CD14-positive monocyte (primary cell): Measurements from ENCODE around the gene RPS19. TPM values are rescaled to one million over a fixed set of nuclear protein-coding genes. Genes with fewer than 3 reads are reported as not detected.
A peak's percentile ranks its signal among the peaks of the same experiment; 100 is the strongest.

Experiments used
- DNase-seq, 3 donors: peaks; one replicate each; pipeline ENCODE4 v3.0.0-alpha.2; 2011 to 2022
- H2AFZ ChIP-seq: 2 replicates; pipeline ENCODE4 v1.6.0; 2012; ENCODE audit warnings: mild to moderate bottlenecking, low read depth, low read length, inconsistent platforms; ENCODE audit not compliant: insufficient read depth, poor library complexity, severe bottlenecking
- H3K27ac ChIP-seq, 2 donors: 1 replicate in 1 of 2; 2 replicates in 1 of 2; pipeline ENCODE4 v1.5.1; 2012 to 2013; ENCODE audit warnings: low read length in 2 of 2, control low read depth in 1 of 2, inconsistent platforms in 1 of 2, low read depth in 1 of 2, mild to moderate bottlenecking in 1 of 2
- H3K27me3 ChIP-seq, 2 donors: one replicate each; pipeline versions ENCODE4 v1.6.0 to v1.6.1; 2011 to 2013; ENCODE audit warnings: low read length in 2 of 2; ENCODE audit not compliant: control insufficient read depth in 2 of 2, insufficient read depth in 2 of 2
- H3K36me3 ChIP-seq, 2 donors: replicated peaks in 1 of 2; 1 replicate in 1 of 2; 2 replicates in 1 of 2; pipeline versions ENCODE4 v1.5.1 to v1.6.1; 2012 to 2013; ENCODE audit warnings: low read length in 2 of 2, control low read depth in 1 of 2, inconsistent platforms in 1 of 2, mild to moderate bottlenecking in 1 of 2; ENCODE audit not compliant: insufficient read depth in 2 of 2, control insufficient read depth in 1 of 2
- H3K4me1 ChIP-seq, 2 donors: 1 replicate in 1 of 2; 2 replicates in 1 of 2; pipeline versions ENCODE4 v1.5.1 to v1.6.1; 2012 to 2013; ENCODE audit warnings: low read length in 2 of 2, control low read depth in 1 of 2, inconsistent platforms in 1 of 2, mild to moderate bottlenecking in 1 of 2, moderate library complexity in 1 of 2; ENCODE audit not compliant: insufficient read depth in 2 of 2, control insufficient read depth in 1 of 2
- H3K4me2 ChIP-seq: replicated peaks from 2 replicates; pipeline ENCODE3; 2012; ENCODE audit warnings: low read length, moderate library complexity, mild to moderate bottlenecking; ENCODE audit not compliant: poor library complexity, severe bottlenecking; ENCODE audit errors: extremely low read depth
- H3K4me3 ChIP-seq, 3 experiments: fragments of 200-600 bp in 1 of 3; sonication (generic) in 1 of 3; replicated peaks in 1 of 3; 1 replicate in 2 of 3; 2 replicates in 1 of 3; pipeline ENCODE4 v1.5.1; 2011 to 2013; ENCODE audit warnings: low read length in 3 of 3, mild to moderate bottlenecking in 3 of 3, control low read depth in 2 of 3, low read depth in 2 of 3, inconsistent platforms in 1 of 3, moderate library complexity in 1 of 3
- H3K79me2 ChIP-seq: 2 replicates; pipeline ENCODE4 v1.6.0; 2012; ENCODE audit warnings: mild to moderate bottlenecking, control low read depth, inconsistent platforms, low read length, moderate library complexity; ENCODE audit not compliant: insufficient read depth
- H3K9ac ChIP-seq: 2 replicates; pipeline ENCODE4 v1.6.0; 2017; ENCODE audit warnings: low read length, mild to moderate bottlenecking; ENCODE audit not compliant: insufficient read depth, poor library complexity, severe bottlenecking
- H3K9me3 ChIP-seq, 2 donors: replicated peaks in 1 of 2; 1 replicate in 1 of 2; 2 replicates in 1 of 2; pipeline versions ENCODE4 v1.5.1 to v1.6.1; 2012 to 2013; ENCODE audit warnings: low read length in 2 of 2, control low read depth in 1 of 2; ENCODE audit not compliant: control insufficient read depth in 1 of 2, insufficient read depth in 1 of 2
- H4K20me1 ChIP-seq: 2 replicates; pipeline ENCODE4 v1.6.0; 2012; ENCODE audit warnings: mild to moderate bottlenecking, low read length, control low read depth, moderate library complexity; ENCODE audit not compliant: insufficient read depth
- H3K27ac Mint-ChIP-seq, 7 donors: one replicate each; pipeline ENCODE4 v1.8.0; 2020; ENCODE audit warnings: mild to moderate bottlenecking in 7 of 7, mixed read lengths in 7 of 7, moderate library complexity in 6 of 7, inconsistent platforms in 2 of 7
- H3K27me3 Mint-ChIP-seq, 3 donors: one replicate each; pipeline ENCODE4 v1.8.0; 2021 to 2022; ENCODE audit warnings: low read depth in 3 of 3, mild to moderate bottlenecking in 3 of 3, mixed read lengths in 3 of 3, moderate library complexity in 3 of 3, inconsistent platforms in 1 of 3
- H3K36me3 Mint-ChIP-seq, 2 donors: one replicate each; pipeline ENCODE4 v1.8.0; 2020; ENCODE audit warnings: mixed read lengths in 2 of 2, inconsistent platforms in 1 of 2, mild to moderate bottlenecking in 1 of 2
- H3K4me1 Mint-ChIP-seq: one replicate; pipeline ENCODE4 v1.8.0; 2020; ENCODE audit warnings: mild to moderate bottlenecking, mixed read lengths
- H3K4me3 Mint-ChIP-seq, 2 donors: one replicate each; pipeline ENCODE4 v1.8.0; 2020; ENCODE audit warnings: mild to moderate bottlenecking in 2 of 2, mixed read lengths in 2 of 2, moderate library complexity in 1 of 2
- H3K9me3 Mint-ChIP-seq, 7 donors: one replicate each; pipeline ENCODE4 v1.8.0; 2020 to 2022; ENCODE audit warnings: mixed read lengths in 7 of 7, mild to moderate bottlenecking in 6 of 7, moderate library complexity in 6 of 7, inconsistent platforms in 2 of 7
- WGBS: methylation state at CpG from one replicate; pipeline ENCODE4 v1.1.5; 2013; ENCODE audit warnings: missing lambda C conversion rate; ENCODE audit not compliant: insufficient coverage; 5-methylcytosine and 5-hydroxymethylcytosine counted together
- intact Hi-C, 2 donors: fragments of 100-400 bp; cut with micrococcal nuclease; formaldehyde crosslinking; loops; one replicate each; pipeline versions ENCODE4 v1.15.0 to v1.15.1; 2023
- polyA plus RNA-seq, 3 donors: library from polyadenylated mRNA; depleted of rRNA in 1 of 3; unstranded in 2 of 3; stranded (reverse) in 1 of 3; fragments of 300-500 nt in 2 of 3; fragments of >200 nt in 1 of 3; fragmentation: Illumina TruSeq in 2 of 3; gene quantifications; 1 replicate in 2 of 3; 2 replicates in 1 of 3; pipeline ENCODE4 v1.2.3, GENCODE V29; 2012 to 2021
- TF ChIP-seq, protein P1 (sequence below): fragments of 200-600 bp; IDR thresholded peaks from one replicate; pipeline ENCODE4 v1.8.0; 2022; ENCODE audit warnings: antibody characterized with exemption, mild to moderate bottlenecking

RPS19 gene
- polyA plus RNA-seq, 3 donors = 1,234 to 2,117 (median 1,424) TPM

DNA sequence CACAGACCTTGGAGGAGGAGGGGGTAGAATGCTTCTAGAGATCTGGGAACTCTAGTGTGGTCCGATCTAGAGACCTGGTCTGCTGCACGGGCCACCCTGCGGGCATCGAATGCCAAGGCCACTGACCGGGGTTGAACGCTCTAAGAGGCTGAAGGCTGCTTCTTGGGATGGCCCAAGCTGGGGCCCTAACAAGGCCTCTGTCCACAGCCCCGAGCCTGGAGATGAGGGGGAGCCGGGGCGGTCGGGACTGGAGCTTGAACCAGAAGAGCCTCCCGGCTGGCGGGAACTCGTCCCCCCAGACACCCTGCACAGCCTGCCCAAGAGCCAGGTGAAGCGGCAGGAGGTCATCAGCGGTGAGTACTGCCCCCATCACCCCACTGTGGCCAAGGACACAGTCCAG is 38.2 kb downstream of the RPS19 start:
- Histone ChIP-seq H3K27me3 (no peaks in the 10 kb centered on the region), H3K4me1 (no peaks in the 10 kb centered on the region), H2AFZ (no peak overlapping the region), H4K20me1 (peaks cover 98% of the 10 kb centered on the region), H3K4me2 (no peak overlapping the region), H3K9me3 (no peaks in the 10 kb centered on the region), H3K27ac (no peak overlapping the region), H3K36me3 (peaks cover 85 to 93% of the 10 kb centered on the region in 2 donors), H3K4me3 (no peak overlapping the region), H3K79me2 (peaks cover 27% of the 10 kb centered on the region), H3K9ac (no peak overlapping the region)
- H3K27me3 Mint-ChIP-seq = peaks cover 0 to 2% (median 2%) of the 10 kb centered on the region in 3 donors
- TF ChIP-seq, protein P1, sequence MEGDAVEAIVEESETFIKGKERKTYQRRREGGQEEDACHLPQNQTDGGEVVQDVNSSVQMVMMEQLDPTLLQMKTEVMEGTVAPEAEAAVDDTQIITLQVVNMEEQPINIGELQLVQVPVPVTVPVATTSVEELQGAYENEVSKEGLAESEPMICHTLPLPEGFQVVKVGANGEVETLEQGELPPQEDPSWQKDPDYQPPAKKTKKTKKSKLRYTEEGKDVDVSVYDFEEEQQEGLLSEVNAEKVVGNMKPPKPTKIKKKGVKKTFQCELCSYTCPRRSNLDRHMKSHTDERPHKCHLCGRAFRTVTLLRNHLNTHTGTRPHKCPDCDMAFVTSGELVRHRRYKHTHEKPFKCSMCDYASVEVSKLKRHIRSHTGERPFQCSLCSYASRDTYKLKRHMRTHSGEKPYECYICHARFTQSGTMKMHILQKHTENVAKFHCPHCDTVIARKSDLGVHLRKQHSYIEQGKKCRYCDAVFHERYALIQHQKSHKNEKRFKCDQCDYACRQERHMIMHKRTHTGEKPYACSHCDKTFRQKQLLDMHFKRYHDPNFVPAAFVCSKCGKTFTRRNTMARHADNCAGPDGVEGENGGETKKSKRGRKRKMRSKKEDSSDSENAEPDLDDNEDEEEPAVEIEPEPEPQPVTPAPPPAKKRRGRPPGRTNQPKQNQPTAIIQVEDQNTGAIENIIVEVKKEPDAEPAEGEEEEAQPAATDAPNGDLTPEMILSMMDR = no peak
- peaks cover 70 to 90% of the 10 kb centered on the region in 2 donors for H3K36me3 Mint-ChIP-seq
- no peak for DNase-seq
- 99% methylated on average over 15 of the region's 15 CpGs for WGBS
- H3K9me3 Mint-ChIP-seq = peaks cover 0 to 2% (median 0%) of the 10 kb centered on the region in 7 donors
- peak overlapping the region in 1 of 7 donors; percentile 23 for H3K27ac Mint-ChIP-seq
- no peak overlapping the region for H3K4me3 Mint-ChIP-seq
- no peaks in the 10 kb centered on the region for H3K4me1 Mint-ChIP-seq
- intact Hi-C loops = no loop called here

DNA sequence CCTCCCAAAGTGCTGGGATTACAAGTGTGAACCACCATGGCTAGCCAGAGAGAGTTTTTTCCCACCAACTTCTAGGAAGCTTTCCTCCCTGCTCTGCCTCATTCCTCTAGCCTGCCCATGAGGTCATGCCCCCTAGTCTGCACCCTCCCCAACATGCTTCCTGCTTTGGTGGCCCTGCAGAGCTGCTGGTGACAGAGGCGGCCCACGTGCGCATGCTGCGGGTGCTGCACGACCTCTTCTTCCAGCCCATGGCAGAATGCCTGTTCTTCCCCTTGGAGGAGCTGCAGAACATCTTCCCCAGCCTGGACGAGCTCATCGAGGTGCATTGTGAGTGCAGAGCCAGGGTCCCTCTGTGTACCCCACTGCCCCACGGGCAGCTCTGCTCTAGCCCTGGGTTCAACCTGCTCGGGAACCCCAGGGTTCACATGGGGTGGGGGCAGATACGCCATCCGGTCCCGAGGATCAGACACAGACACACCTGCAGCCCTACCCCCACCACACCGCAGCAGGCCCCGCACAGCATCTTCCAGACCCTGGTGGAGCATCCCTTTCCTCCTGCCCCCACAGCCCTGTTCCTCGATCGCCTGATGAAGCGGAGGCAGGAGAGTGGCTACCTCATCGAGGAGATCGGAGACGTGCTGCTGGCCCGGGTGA is 41.8 kb downstream of the RPS19 start:
- Histone ChIP-seq H2AFZ (no peak overlapping the region), H4K20me1 (peaks cover 99% of the 10 kb centered on the region), H3K36me3 (peaks cover 93 to 99% of the 10 kb centered on the region in 2 donors), H3K79me2 (peaks cover 11% of the 10 kb centered on the region), H3K4me2 (no peak overlapping the region), H3K27ac (no peak overlapping the region), H3K4me3 (no peak overlapping the region), H3K27me3 (no peaks in the 10 kb centered on the region), H3K9ac (no peak overlapping the region), H3K9me3 (no peaks in the 10 kb centered on the region), H3K4me1 (no peaks in the 10 kb centered on the region)
- H3K4me1 Mint-ChIP-seq = peaks cover 3% of the 10 kb centered on the region
- H3K4me3 Mint-ChIP-seq = no peak overlapping the region
- peaks cover 0 to 2% (median 0%) of the 10 kb centered on the region in 7 donors for H3K9me3 Mint-ChIP-seq
- peaks cover 0 to 2% (median 2%) of the 10 kb centered on the region in 3 donors for H3K27me3 Mint-ChIP-seq
- H3K27ac Mint-ChIP-seq = peak overlapping the region in 1 of 7 donors; percentile 54
- H3K36me3 Mint-ChIP-seq = peaks cover 81 to 96% of the 10 kb centered on the region in 2 donors
- TF ChIP-seq, protein P1 = no peak
- DNase-seq = no peak
- intact Hi-C loops = no loop called here
- WGBS = 97% methylated on average over 14 of the region's 21 CpGs
